ENCODE results near the gene ZG16B.

DNA sequence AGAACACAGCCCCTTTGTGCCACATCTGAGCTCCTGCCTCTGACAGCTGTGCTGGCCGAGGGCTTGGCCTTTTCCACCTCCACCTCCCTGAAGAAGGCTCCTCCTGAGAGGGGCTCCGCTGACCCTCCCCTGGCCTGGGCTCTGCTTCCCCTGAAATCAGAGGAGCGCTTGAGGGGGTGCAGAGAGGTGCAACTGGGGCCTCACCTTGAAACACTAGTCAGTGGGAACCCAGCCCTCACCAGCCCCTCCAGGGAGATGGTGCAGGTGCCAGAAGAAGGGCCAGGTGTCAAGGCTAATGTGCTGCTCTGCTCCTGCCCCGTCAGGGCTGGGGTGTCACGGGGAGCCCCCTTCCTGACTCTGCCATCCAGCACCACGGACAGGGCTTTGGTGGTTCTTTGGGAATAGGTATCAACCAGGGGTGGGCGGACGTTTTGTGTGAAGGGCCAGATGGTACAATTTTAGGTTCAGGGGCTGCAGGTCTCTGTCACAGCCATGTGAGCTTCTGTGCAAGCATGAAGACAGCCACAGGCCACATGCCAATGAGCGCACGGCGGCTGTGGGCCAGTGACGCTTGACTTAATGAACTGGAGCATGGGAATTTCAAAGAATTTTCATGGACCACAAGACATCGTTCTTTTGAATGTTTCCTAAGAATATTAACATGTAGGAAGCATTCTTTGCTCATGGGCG lies 2.1 kb upstream of the ZG16B start:
- TF ChIP-seq, protein P1, sequence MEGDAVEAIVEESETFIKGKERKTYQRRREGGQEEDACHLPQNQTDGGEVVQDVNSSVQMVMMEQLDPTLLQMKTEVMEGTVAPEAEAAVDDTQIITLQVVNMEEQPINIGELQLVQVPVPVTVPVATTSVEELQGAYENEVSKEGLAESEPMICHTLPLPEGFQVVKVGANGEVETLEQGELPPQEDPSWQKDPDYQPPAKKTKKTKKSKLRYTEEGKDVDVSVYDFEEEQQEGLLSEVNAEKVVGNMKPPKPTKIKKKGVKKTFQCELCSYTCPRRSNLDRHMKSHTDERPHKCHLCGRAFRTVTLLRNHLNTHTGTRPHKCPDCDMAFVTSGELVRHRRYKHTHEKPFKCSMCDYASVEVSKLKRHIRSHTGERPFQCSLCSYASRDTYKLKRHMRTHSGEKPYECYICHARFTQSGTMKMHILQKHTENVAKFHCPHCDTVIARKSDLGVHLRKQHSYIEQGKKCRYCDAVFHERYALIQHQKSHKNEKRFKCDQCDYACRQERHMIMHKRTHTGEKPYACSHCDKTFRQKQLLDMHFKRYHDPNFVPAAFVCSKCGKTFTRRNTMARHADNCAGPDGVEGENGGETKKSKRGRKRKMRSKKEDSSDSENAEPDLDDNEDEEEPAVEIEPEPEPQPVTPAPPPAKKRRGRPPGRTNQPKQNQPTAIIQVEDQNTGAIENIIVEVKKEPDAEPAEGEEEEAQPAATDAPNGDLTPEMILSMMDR (conservative IDR thresholded peaks at IDR 0.05): no peak
- no peak for TF ChIP-seq EZH2 (IDR thresholded peaks at IDR 0.05; ENCODE audit: low read depth)
